HepG2 (cell line): ENCODE measurements around the gene TOP1. TPM values are rescaled to one million over a fixed set of nuclear protein-coding genes. Genes with fewer than 3 reads are reported as not detected.

Experiments used
- ATRX ChIP-seq: sonication (generic); formaldehyde crosslinking; IDR thresholded peaks from 2 replicates; pipeline ENCODE4 v1.4.0; 2020; ENCODE audit warnings: missing genetic modification reagents, borderline replicate concordance
- CREM ChIP-seq, 2 experiments: sonication (generic) in 1 of 2; formaldehyde crosslinking in 1 of 2; IDR thresholded peaks; 2 replicates each; pipeline versions ENCODE4 v1.4.0 to v1.6.1; 2016 to 2020; ENCODE audit warnings: antibody characterized with exemption in 1 of 2, mild to moderate bottlenecking in 1 of 2, missing genetic modification reagents in 1 of 2
- ETV5 ChIP-seq: IDR thresholded peaks from 2 replicates; pipeline ENCODE4 v1.6.1; 2018; ENCODE audit warnings: missing biosample characterization, missing genetic modification reagents, inconsistent platforms, borderline replicate concordance
- ETV6 ChIP-seq: sonication (generic); formaldehyde crosslinking; conservative IDR thresholded peaks from 2 replicates; pipeline ENCODE4 v1.4.0; 2020; ENCODE audit warnings: missing genetic modification reagents
- FOXA1 ChIP-seq, 2 experiments: fragments of 450-650 bp in 1 of 2; sonication (generic) in 1 of 2; formaldehyde crosslinking in 1 of 2; IDR thresholded peaks; 2 replicates each; pipeline versions ENCODE4 v1.4.0 to v1.6.1; 2016 to 2020; ENCODE audit warnings: missing genetic modification reagents in 1 of 2
- ISX ChIP-seq: sonication (generic); formaldehyde crosslinking; conservative IDR thresholded peaks from 2 replicates; pipeline ENCODE4 v1.5.0; 2020; ENCODE audit warnings: missing genetic modification reagents
- PHF21A ChIP-seq: sonication (generic); formaldehyde crosslinking; IDR thresholded peaks from 2 replicates; pipeline ENCODE4 v1.5.0; 2020; ENCODE audit warnings: mild to moderate bottlenecking, missing genetic modification reagents
- RBFOX2 ChIP-seq: fragments of 200-400 bp; formaldehyde crosslinking; IDR thresholded peaks from 2 replicates; pipeline ENCODE4 v1.6.1; 2017; ENCODE audit warnings: low read depth, mild to moderate bottlenecking, low read length
- SMARCE1 ChIP-seq: fragments of 450-650 bp; IDR thresholded peaks from 2 replicates; pipeline ENCODE4 v1.6.1; 2017; ENCODE audit warnings: borderline replicate concordance
- SYNCRIP ChIP-seq: fragments of 200-400 bp; formaldehyde crosslinking; IDR thresholded peaks from 2 replicates; pipeline ENCODE4 v1.6.1; 2018; ENCODE audit warnings: mild to moderate bottlenecking, low read depth, low read length; ENCODE audit not compliant: insufficient read depth
- TAF1 ChIP-seq: sonication (generic); formaldehyde crosslinking; IDR thresholded peaks from 2 replicates; pipeline ENCODE4 v1.4.0; 2020; ENCODE audit warnings: missing genetic modification reagents
- TCF7L2 ChIP-seq: IDR thresholded peaks from 2 replicates; pipeline ENCODE4 v1.6.1; 2011; ENCODE audit warnings: mild to moderate bottlenecking, low read depth, low read length, moderate library complexity
- ZNF205 ChIP-seq: IDR thresholded peaks from 2 replicates; pipeline ENCODE4 v1.6.1; 2018; ENCODE audit warnings: missing biosample characterization, missing genetic modification reagents
- ZNF430 ChIP-seq: sonication (generic); formaldehyde crosslinking; IDR thresholded peaks from 2 replicates; pipeline ENCODE4 v1.9.0; 2021; ENCODE audit warnings: mild to moderate bottlenecking, missing genetic modification reagents
- ZNF446 ChIP-seq: sonication (generic); formaldehyde crosslinking; IDR thresholded peaks from 2 replicates; pipeline ENCODE4 v1.5.0; 2020; ENCODE audit warnings: mild to moderate bottlenecking, missing genetic modification reagents
- ZSCAN30 ChIP-seq: sonication (generic); formaldehyde crosslinking; IDR thresholded peaks from 2 replicates; pipeline ENCODE4 v1.5.0; 2020; ENCODE audit warnings: mild to moderate bottlenecking, missing genetic modification reagents
- polyA plus RNA-seq, 8 experiments: library from polyadenylated mRNA; depleted of rRNA in 3 of 8; stranded (reverse) in 7 of 8; unstranded in 1 of 8; fragments of >200 nt; fragmentation: Illumina TruSeq in 4 of 8; extraction: Trizol in 4 of 8; gene quantifications; 2 replicates each; pipeline versions ENCODE4 v1.2.1 to v1.2.3, GENCODE V29; 2011 to 2016; ENCODE audit warnings: low read depth in 4 of 8, missing spikeins in 1 of 8, mixed read lengths in 1 of 8; ENCODE audit not compliant: insufficient read depth in 1 of 8
- total RNA-seq, 5 experiments: library from RNA; depleted of rRNA; stranded (reverse); fragments of >200 nt; fragmentation: Illumina TruSeq; extraction: Trizol; gene quantifications; 2 replicates each; pipeline ENCODE4 v1.2.3, GENCODE V29; 2016; ENCODE audit warnings: low read depth in 1 of 5
- TF ChIP-seq, protein P1 (sequence below): sonication (generic); formaldehyde crosslinking; IDR thresholded peaks from 2 replicates; pipeline ENCODE4 v1.4.0; 2020; ENCODE audit warnings: mild to moderate bottlenecking, low read depth, missing genetic modification reagents
- TF ChIP-seq, protein P2 (sequence below): sonication (generic); IDR thresholded peaks from 2 replicates; pipeline ENCODE4 v1.6.1; 2016; ENCODE audit warnings: low read depth, borderline replicate concordance
- TF ChIP-seq, protein P3 (sequence below): IDR thresholded peaks from 2 replicates; pipeline ENCODE4 v1.6.1; 2016
- TF ChIP-seq, protein P4 (sequence below): IDR thresholded peaks from 2 replicates; pipeline ENCODE4 v1.6.1; 2016; ENCODE audit warnings: mild to moderate bottlenecking
- TF ChIP-seq, protein P5 (sequence below): IDR thresholded peaks from 2 replicates; pipeline ENCODE4 v1.6.1; 2016; ENCODE audit warnings: low read depth

The TOP1 gene
- total and polyA plus RNA-seq, 2 of the 13 experiments (the other 11 are each of a cell fraction or from before 2014, with no cell fraction given): 10.2 to 19.4 TPM

DNA sequence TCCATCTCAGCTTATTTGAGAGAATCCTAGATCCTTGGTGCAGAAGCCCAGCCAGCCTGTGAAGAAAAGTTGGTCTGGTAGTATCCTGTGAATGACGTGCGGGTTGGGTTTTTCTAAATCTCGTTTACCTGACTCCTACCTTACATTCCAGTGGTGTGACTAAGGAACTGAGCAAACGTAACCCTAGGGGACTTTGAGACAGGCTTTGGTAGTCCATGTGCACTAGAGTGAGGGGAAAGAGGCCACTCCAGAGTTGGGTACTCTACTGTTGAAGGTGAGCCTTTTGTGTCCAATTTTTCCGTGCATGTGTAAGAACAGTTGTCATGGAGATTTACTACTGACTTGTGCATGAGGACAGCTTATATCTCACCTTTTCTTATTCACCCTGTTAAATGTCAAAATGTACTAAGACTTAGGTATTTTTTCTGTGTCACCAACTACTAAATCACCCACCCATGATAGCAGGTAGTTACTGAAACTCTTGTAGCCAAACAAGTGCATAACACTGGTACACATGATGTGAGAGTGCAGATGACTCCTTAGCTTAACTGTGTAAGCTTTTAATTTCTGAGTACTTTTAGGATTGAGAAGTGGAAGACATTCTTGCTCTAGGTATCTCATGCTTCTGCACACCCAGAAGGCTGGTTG, 82.4 kb downstream of the TOP1 start (continued):
- TF ChIP-seq SMARCE1 (no peak), CREM (IDR thresholded peaks at IDR 0.05) (no peak; the same call in 1 of the 2 replicates), CREM (CRISPR knock-in tag; IDR thresholded peaks at IDR 0.05) (no peak), TCF7L2 (no peak), TAF1 (CRISPR knock-in tag) (no peak), ATRX (CRISPR knock-in tag) (no peak), ZNF205 (CRISPR knock-in tag) (no peak; the same call in 1 of the 2 replicates), SYNCRIP (no peak), PHF21A (CRISPR knock-in tag) (no peak), ZNF430 (CRISPR knock-in tag) (no peak), RBFOX2 (no peak), ZSCAN30 (CRISPR knock-in tag) (no peak), ETV5 (CRISPR knock-in tag) (peak; percentile 12; the same call in 1 of the 2 replicates), ETV6 (no peak), ISX (CRISPR knock-in tag) (no peak), FOXA1 (IDR thresholded peaks at IDR 0.05) (no peak), FOXA1 (CRISPR knock-in tag; IDR thresholded peaks at IDR 0.05) (no peak), ZNF446 (CRISPR knock-in tag) (no peak)
- TF ChIP-seq, protein P1, sequence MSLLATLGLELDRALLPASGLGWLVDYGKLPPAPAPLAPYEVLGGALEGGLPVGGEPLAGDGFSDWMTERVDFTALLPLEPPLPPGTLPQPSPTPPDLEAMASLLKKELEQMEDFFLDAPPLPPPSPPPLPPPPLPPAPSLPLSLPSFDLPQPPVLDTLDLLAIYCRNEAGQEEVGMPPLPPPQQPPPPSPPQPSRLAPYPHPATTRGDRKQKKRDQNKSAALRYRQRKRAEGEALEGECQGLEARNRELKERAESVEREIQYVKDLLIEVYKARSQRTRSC (CRISPR knock-in tag): no peak
- TF ChIP-seq, protein P2, sequence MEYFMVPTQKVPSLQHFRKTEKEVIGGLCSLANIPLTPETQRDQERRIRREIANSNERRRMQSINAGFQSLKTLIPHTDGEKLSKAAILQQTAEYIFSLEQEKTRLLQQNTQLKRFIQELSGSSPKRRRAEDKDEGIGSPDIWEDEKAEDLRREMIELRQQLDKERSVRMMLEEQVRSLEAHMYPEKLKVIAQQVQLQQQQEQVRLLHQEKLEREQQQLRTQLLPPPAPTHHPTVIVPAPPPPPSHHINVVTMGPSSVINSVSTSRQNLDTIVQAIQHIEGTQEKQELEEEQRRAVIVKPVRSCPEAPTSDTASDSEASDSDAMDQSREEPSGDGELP: no peak
- TF ChIP-seq, protein P3, sequence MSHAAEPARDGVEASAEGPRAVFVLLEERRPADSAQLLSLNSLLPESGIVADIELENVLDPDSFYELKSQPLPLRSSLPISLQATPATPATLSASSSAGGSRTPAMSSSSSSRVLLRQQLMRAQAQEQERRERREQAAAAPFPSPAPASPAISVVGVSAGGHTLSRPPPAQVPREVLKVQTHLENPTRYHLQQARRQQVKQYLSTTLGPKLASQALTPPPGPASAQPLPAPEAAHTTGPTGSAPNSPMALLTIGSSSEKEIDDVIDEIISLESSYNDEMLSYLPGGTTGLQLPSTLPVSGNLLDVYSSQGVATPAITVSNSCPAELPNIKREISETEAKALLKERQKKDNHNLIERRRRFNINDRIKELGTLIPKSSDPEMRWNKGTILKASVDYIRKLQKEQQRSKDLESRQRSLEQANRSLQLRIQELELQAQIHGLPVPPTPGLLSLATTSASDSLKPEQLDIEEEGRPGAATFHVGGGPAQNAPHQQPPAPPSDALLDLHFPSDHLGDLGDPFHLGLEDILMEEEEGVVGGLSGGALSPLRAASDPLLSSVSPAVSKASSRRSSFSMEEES (CRISPR knock-in tag): 0 out of 2 replicates have a peak, but pooled peaks have one; percentile 35
- TF ChIP-seq, protein P4, sequence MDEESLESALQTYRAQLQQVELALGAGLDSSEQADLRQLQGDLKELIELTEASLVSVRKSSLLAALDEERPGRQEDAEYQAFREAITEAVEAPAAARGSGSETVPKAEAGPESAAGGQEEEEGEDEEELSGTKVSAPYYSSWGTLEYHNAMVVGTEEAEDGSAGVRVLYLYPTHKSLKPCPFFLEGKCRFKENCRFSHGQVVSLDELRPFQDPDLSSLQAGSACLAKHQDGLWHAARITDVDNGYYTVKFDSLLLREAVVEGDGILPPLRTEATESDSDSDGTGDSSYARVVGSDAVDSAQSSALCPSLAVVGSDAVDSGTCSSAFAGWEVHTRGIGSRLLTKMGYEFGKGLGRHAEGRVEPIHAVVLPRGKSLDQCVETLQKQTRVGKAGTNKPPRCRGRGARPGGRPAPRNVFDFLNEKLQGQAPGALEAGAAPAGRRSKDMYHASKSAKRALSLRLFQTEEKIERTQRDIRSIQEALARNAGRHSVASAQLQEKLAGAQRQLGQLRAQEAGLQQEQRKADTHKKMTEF: peak; percentile 35; the same call in 1 of the 2 replicates
- TF ChIP-seq, protein P5, sequence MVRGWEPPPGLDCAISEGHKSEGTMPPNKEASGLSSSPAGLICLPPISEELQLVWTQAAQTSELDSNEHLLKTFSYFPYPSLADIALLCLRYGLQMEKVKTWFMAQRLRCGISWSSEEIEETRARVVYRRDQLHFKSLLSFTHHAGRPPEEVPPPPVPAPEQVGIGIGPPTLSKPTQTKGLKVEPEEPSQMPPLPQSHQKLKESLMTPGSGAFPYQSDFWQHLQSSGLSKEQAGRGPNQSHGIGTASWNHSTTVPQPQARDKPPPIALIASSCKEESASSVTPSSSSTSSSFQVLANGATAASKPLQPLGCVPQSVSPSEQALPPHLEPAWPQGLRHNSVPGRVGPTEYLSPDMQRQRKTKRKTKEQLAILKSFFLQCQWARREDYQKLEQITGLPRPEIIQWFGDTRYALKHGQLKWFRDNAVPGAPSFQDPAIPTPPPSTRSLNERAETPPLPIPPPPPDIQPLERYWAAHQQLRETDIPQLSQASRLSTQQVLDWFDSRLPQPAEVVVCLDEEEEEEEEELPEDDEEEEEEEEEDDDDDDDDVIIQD (CRISPR knock-in tag): peak; percentile 89
